Hepatic stellate cell (primary cell): Measurements from ENCODE around the gene CNOT6L.
A peak's percentile ranks its signal among the peaks of the same experiment; 100 is the strongest.

Experiments used
- DNase-seq: peaks from one replicate; pipeline ENCODE4 v3.0.0; 2011; ENCODE audit warnings: low spot score

CNOT6L gene

GRCh38 chr4:77820649-77821561 lies 1.7 kb upstream of the CNOT6L start:
- DNase-seq = no peak

GRCh38 chr4:77819843-77820648 lies 878 bp upstream of the CNOT6L start:
- DNase-seq = peak; percentile 82

GRCh38 chr4:77819404-77819842 lies 255 bp upstream of the CNOT6L start:
- peak; percentile 9 for DNase-seq

- peak; percentile 86 for DNase-seq
These were observed 1.0 kb downstream of the CNOT6L start for GRCh38 chr4:77818073-77818601.

GRCh38 chr4:77817304-77818072 lies 1.7 kb downstream of the CNOT6L start:
- DNase-seq = no peak

- no peak for DNase-seq
These were observed 2.6 kb downstream of the CNOT6L start for GRCh38 chr4:77816546-77816945.

GRCh38 chr4:77815636-77816035 lies 3.5 kb downstream of the CNOT6L start:
- no peak for DNase-seq

GRCh38 chr4:77805840-77806239 lies 13.3 kb downstream of the CNOT6L start:
- DNase-seq = no peak

- no peak for DNase-seq
These were observed 14.7 kb downstream of the CNOT6L start for GRCh38 chr4:77804471-77804870.

GRCh38 chr4:77802402-77802801 lies 16.8 kb downstream of the CNOT6L start:
- no peak for DNase-seq

- DNase-seq = no peak
These were observed 17.9 kb downstream of the CNOT6L start for GRCh38 chr4:77801260-77801608.

- no peak for DNase-seq
These were observed 18.5 kb downstream of the CNOT6L start for GRCh38 chr4:77800483-77801259.

- no peak for DNase-seq
These were observed 19.1 kb downstream of the CNOT6L start for GRCh38 chr4:77800077-77800476.

GRCh38 chr4:77798385-77798784 lies 20.8 kb downstream of the CNOT6L start:
- no peak for DNase-seq

- DNase-seq = no peak
These were observed 21.9 kb downstream of the CNOT6L start for GRCh38 chr4:77797239-77797638.

- no peak for DNase-seq
These were observed 23.8 kb downstream of the CNOT6L start for GRCh38 chr4:77795326-77795725.

- DNase-seq = no peak
These were observed 29.0 kb downstream of the CNOT6L start for GRCh38 chr4:77790146-77790545.

GRCh38 chr4:77788990-77789389 lies 30.2 kb downstream of the CNOT6L start:
- no peak for DNase-seq

GRCh38 chr4:77787969-77788368 lies 31.2 kb downstream of the CNOT6L start:
- no peak for DNase-seq

GRCh38 chr4:77785669-77786068 lies 33.5 kb downstream of the CNOT6L start:
- no peak for DNase-seq

GRCh38 chr4:77783895-77784294 lies 35.3 kb downstream of the CNOT6L start:
- DNase-seq = no peak
